RWPE2 (cell line): ENCODE measurements around the gene BAG1.

ENCODE experiments used
- ATAC-seq: fragments of 200-7000 bp; cut with Tn5 transposase; 3 replicates; pipeline ENCODE4 v1.9.1; 2021; ENCODE audit warnings: low read depth
- DNase-seq: peaks from one replicate; pipeline ENCODE4 v3.0.0-alpha.2; 2020; ENCODE audit warnings: low spot score
- H3K27ac ChIP-seq: fragments of 450-650 bp; 2 replicates; pipeline ENCODE4 v1.5.1; 2017; ENCODE audit warnings: mild to moderate bottlenecking; ENCODE audit not compliant: poor library complexity, severe bottlenecking
- H3K27me3 ChIP-seq: fragments of 250-450 bp; sonication (Bioruptor Pico); 2 replicates; pipeline ENCODE4 v1.5.1; 2021; ENCODE audit warnings: mild to moderate bottlenecking, moderate library complexity; ENCODE audit not compliant: insufficient read depth, poor library complexity, severe bottlenecking
- H3K36me3 ChIP-seq: fragments of 250-450 bp; sonication (Bioruptor Pico); 2 replicates; pipeline ENCODE4 v1.5.1; 2020; ENCODE audit warnings: low read depth, mild to moderate bottlenecking, moderate library complexity
- H3K4me1 ChIP-seq: fragments of 250-450 bp; sonication (Bioruptor Pico); 2 replicates; pipeline ENCODE4 v1.5.1; 2021; ENCODE audit warnings: mild to moderate bottlenecking, moderate library complexity; ENCODE audit not compliant: insufficient read depth, poor library complexity, severe bottlenecking
- H3K4me3 ChIP-seq: fragments of 250-450 bp; sonication (Bioruptor Pico); 2 replicates; pipeline ENCODE4 v1.5.1; 2021; ENCODE audit warnings: mild to moderate bottlenecking, moderate library complexity; ENCODE audit not compliant: severe bottlenecking
- H3K9me3 ChIP-seq: fragments of 250-450 bp; sonication (Bioruptor Pico); 2 replicates; pipeline ENCODE4 v1.5.1; 2021; ENCODE audit warnings: mild to moderate bottlenecking, moderate library complexity; ENCODE audit not compliant: severe bottlenecking
- TF ChIP-seq, protein P1 (sequence below): fragments of 450-650 bp; IDR thresholded peaks from one replicate; pipeline ENCODE4 v1.5.1; 2017; ENCODE audit warnings: mild to moderate bottlenecking, moderate library complexity; ENCODE audit not compliant: poor library complexity, severe bottlenecking

Gene BAG1

DNA sequence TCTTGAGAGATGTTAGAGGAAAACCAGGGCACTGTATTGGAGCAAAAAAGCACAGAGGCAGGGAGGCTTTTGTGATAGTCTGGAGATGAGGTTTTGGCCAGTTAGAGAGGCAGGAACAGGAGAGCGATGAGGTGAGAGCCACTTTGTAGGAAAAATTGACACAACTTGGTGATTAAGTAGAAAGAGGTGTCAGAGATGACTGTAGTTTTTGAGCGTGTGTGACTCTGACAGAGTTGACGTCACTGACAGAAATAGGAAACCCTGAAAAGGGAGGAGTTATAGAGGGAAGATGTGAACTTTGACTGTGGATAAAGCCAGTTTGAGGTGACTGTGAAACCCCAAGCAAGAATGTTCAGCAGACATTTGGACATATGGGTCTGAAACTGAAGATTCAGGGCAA is 41.5 kb upstream of the BAG1 start:
- TF ChIP-seq, protein P1, sequence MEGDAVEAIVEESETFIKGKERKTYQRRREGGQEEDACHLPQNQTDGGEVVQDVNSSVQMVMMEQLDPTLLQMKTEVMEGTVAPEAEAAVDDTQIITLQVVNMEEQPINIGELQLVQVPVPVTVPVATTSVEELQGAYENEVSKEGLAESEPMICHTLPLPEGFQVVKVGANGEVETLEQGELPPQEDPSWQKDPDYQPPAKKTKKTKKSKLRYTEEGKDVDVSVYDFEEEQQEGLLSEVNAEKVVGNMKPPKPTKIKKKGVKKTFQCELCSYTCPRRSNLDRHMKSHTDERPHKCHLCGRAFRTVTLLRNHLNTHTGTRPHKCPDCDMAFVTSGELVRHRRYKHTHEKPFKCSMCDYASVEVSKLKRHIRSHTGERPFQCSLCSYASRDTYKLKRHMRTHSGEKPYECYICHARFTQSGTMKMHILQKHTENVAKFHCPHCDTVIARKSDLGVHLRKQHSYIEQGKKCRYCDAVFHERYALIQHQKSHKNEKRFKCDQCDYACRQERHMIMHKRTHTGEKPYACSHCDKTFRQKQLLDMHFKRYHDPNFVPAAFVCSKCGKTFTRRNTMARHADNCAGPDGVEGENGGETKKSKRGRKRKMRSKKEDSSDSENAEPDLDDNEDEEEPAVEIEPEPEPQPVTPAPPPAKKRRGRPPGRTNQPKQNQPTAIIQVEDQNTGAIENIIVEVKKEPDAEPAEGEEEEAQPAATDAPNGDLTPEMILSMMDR: no peak
- Histone ChIP-seq H3K27me3 (no peaks in the 10 kb centered on the region), H3K4me1 (no peaks in the 10 kb centered on the region), H3K27ac (no peak overlapping the region), H3K4me3 (no peak overlapping the region), H3K9me3 (no peaks in the 10 kb centered on the region), H3K36me3 (peaks cover 98% of the 10 kb centered on the region)
- no peak for ATAC-seq
- no peak for DNase-seq

DNA sequence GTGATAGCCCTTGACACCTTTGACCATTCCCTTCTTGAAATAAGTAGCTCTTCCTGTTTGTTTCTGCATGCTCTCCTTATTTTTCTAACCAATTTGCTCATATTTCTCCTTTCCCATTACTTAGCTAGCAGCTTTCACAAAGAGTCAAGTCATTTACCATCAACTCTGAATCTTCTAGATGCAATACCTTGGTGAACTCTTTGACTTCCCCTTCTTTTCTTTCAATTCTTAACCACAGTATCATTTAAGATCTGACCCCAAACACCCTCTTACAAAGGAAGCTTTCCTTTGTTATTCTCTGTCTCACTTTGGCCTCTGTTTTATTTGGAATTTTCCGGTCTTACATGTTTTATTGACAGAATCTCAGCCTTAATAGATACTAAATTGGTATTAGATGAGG is 39.9 kb upstream of the BAG1 start:
- Histone ChIP-seq H3K36me3 (peaks cover 96% of the 10 kb centered on the region), H3K27ac (no peak overlapping the region), H3K4me3 (no peak overlapping the region), H3K4me1 (no peaks in the 10 kb centered on the region), H3K9me3 (no peaks in the 10 kb centered on the region), H3K27me3 (no peaks in the 10 kb centered on the region)
- DNase-seq (no peak), ATAC-seq (no peak)
- TF ChIP-seq, protein P1: no peak

DNA sequence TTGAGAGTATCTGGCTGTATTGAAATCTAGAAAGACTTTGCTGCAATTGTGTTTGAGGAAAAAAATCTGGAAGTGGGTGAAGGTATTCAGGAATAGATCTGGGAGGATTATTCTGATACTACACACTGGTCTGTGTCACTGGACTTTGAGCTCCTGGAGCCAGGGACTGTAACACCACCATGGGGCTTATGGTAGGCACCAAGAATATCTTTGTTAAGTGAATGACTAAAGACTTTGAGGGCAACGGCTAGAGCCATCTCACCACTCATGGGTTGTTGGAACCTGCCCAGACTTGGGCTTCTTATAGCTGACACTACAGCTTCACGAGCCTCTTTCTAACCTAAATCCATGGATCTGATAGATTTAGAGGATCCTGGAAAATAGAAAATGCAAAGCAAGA is 36.0 kb upstream of the BAG1 start:
- no peak for ATAC-seq
- Histone ChIP-seq H3K4me1 (no peaks in the 10 kb centered on the region), H3K9me3 (no peaks in the 10 kb centered on the region), H3K4me3 (no peak overlapping the region), H3K27me3 (no peaks in the 10 kb centered on the region), H3K27ac (no peak overlapping the region), H3K36me3 (peaks cover 98% of the 10 kb centered on the region)
- TF ChIP-seq, protein P1: no peak
- no peak for DNase-seq

DNA sequence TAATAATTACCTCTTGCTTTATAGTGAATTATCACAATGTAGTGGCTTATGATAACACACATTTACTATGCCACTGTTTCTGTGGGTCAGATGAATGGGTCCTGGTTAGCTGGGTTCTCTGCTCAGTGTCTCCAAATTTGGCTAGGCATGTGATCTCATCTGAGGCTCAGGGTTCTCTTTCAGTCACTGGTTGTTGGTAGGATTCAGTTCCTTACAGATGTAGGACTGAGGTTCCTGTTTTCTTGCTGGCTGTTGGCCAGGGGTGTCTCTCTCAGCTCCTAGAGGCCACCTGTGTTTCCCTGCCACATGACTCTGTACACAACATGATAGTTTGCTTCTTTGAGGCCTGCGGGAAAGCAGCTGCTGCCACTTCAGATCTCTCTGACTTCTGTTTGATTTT is 32.9 kb upstream of the BAG1 start:
- no peaks in the 10 kb centered on the region for H3K9me3 ChIP-seq
- TF ChIP-seq, protein P1: no peak
- H3K27me3 ChIP-seq: no peaks in the 10 kb centered on the region
- no peaks in the 10 kb centered on the region for H3K4me1 ChIP-seq
- H3K4me3 ChIP-seq: no peak overlapping the region
- peak; percentile 25; the same call in 1 of the 3 replicates for ATAC-seq
- DNase-seq: no peak
- peak overlapping the region; percentile 0 for H3K27ac ChIP-seq
- peaks cover 98% of the 10 kb centered on the region for H3K36me3 ChIP-seq

DNA sequence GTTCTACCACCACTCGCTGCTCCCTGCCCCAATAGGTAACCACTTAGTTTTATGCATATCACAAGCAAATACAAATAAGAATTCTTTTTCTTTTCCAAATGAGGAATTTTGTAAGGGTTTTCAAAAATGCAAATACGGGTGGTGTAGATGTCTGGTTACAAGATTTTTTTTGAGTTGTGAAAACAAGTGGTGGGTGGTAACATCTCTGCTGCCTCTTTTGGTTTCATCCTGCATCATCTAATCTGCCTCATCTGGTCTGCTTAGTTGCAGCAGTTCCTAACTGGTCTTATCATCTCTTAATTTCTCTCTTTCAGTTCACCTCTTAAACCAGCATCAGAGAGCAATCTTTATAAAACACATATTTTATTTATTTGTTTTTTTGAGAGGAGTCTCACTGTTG is 31.1 kb upstream of the BAG1 start:
- Histone ChIP-seq H3K9me3 (no peaks in the 10 kb centered on the region), H3K4me1 (no peaks in the 10 kb centered on the region), H3K36me3 (peaks cover 93% of the 10 kb centered on the region), H3K27ac (no peak overlapping the region), H3K4me3 (no peak overlapping the region), H3K27me3 (no peaks in the 10 kb centered on the region)
- no peak for DNase-seq
- TF ChIP-seq, protein P1: no peak
- ATAC-seq: no peak
